Suprapubic skin (tissue), 4 donors: ENCODE results near the gene RBFA. TPM values are rescaled to one million over a fixed set of nuclear protein-coding genes. Genes with fewer than 3 reads are reported as not detected.
"Not testable (repeated sequence)": the region's sequence is repeated elsewhere in the genome, so short reads cannot be mapped to it uniquely, and the experiment has no call there.

ENCODE experiments used
- DNase-seq, 2 donors: peaks; one replicate each; pipeline ENCODE4 v3.0.0-alpha.2; 2019; ENCODE audit warnings: low spot score in 2 of 2
- H3K27ac ChIP-seq: fragments of 200-600 bp; sonication (generic); one replicate; pipeline ENCODE4 v1.5.1; 2019
- H3K27me3 ChIP-seq: fragments of 200-600 bp; sonication (generic); one replicate; pipeline ENCODE4 v1.5.1; 2019
- H3K36me3 ChIP-seq: fragments of 200-600 bp; sonication (generic); one replicate; pipeline ENCODE4 v1.5.1; 2019
- H3K4me1 ChIP-seq: fragments of 200-600 bp; sonication (generic); one replicate; pipeline ENCODE4 v1.5.1; 2019
- H3K4me3 ChIP-seq: fragments of 200-600 bp; sonication (generic); one replicate; pipeline ENCODE4 v1.5.1; 2019; ENCODE audit warnings: mild to moderate bottlenecking
- H3K9me3 ChIP-seq: fragments of 200-600 bp; sonication (generic); one replicate; pipeline ENCODE4 v1.5.1; 2019
- CTCF ChIP-seq, 2 donors: fragments of 200-600 bp in 1 of 2; fragments of 450-650 bp in 1 of 2; sonication (generic) in 1 of 2; IDR thresholded peaks; one replicate each; pipeline ENCODE4 v1.5.1; 2016 to 2019; ENCODE audit warnings: antibody characterized with exemption in 2 of 2, mild to moderate bottlenecking in 1 of 2, moderate library complexity in 1 of 2
- EP300 ChIP-seq: sonication (generic); formaldehyde crosslinking; IDR thresholded peaks from one replicate; pipeline ENCODE4 v1.6.1; 2017; ENCODE audit warnings: antibody characterized with exemption
- POLR2A ChIP-seq, 2 donors: fragments of 450-650 bp; IDR thresholded peaks; one replicate each; pipeline ENCODE4 v1.6.1; 2017; ENCODE audit warnings: antibody characterized with exemption in 2 of 2, mild to moderate bottlenecking in 2 of 2, moderate library complexity in 2 of 2
- POLR2AphosphoS5 ChIP-seq, 3 donors: sonication (generic); formaldehyde crosslinking; IDR thresholded peaks; one replicate each; pipeline ENCODE4 v1.6.1; 2017; ENCODE audit warnings: antibody characterized with exemption in 3 of 3
- WGBS: methylation state at CpG from one replicate; pipeline ENCODE4 v1.1.5; 2018; 5-methylcytosine and 5-hydroxymethylcytosine counted together
- total RNA-seq, 4 donors: library from RNA; depleted of rRNA; stranded (reverse); fragments of >200 nt; gene quantifications; one replicate each; pipeline ENCODE4 v1.1.0, GENCODE V29; 2016

RBFA gene
- total RNA-seq, 4 donors from 2014 or later, result 40.5 to 66.1 (median 47.8) TPM

GRCh38 chr18:80004600-80005342, 29.5 kb upstream of the RBFA start:
- Histone ChIP-seq H3K9me3 (peaks cover 12% of the 10 kb centered on the region), H3K27ac (no peak overlapping the region), H3K27me3 (no peaks in the 10 kb centered on the region), H3K4me1 (no peaks in the 10 kb centered on the region), H3K36me3 (no peaks in the 10 kb centered on the region), H3K4me3 (no peak overlapping the region)
- TF ChIP-seq POLR2AphosphoS5 (IDR thresholded peaks at IDR 0.05), result no peak
- no peak for TF ChIP-seq POLR2A (IDR thresholded peaks at IDR 0.05)
- TF ChIP-seq CTCF (IDR thresholded peaks at IDR 0.05), result no peak
- TF ChIP-seq EP300, result no peak
- DNase-seq, result no peak
- 75% methylated on average over 12 of the region's 12 CpGs for WGBS

DNA sequence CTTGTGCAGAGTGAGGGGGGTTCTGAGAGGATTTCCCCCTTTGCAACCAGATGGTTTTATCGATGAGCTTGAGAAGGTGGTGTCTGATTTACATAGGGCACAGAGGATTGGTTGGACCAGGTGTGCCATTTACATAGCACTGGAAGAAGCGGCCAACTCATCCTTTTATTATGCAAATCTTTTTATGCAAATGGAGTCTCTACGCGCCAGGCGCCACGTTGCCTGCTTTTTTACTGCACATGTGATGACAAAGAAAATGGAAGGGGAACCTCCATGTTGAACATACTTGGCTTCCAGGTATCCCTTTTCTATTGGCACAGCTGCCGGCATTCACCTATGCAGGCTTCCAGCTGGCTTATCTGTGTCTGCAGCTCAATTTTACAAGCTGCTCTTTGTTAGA, 27.5 kb upstream of the RBFA start:
- Histone ChIP-seq H3K27ac (no peak overlapping the region), H3K4me3 (no peak overlapping the region), H3K4me1 (peaks cover 4% of the 10 kb centered on the region), H3K27me3 (no peaks in the 10 kb centered on the region), H3K36me3 (no peaks in the 10 kb centered on the region), H3K9me3 (peaks cover 9% of the 10 kb centered on the region)
- TF ChIP-seq POLR2A (IDR thresholded peaks at IDR 0.05) (no peak), EP300 (no peak), CTCF (IDR thresholded peaks at IDR 0.05) (no peak), POLR2AphosphoS5 (IDR thresholded peaks at IDR 0.05) (no peak)
- no peak for DNase-seq
- WGBS, result 67% methylated on average over 7 of the region's 7 CpGs

- Histone ChIP-seq H3K4me3 (no peak overlapping the region), H3K36me3 (no peaks in the 10 kb centered on the region), H3K27ac (no peak overlapping the region), H3K27me3 (no peaks in the 10 kb centered on the region), H3K4me1 (peaks cover 4% of the 10 kb centered on the region), H3K9me3 (peaks cover 16% of the 10 kb centered on the region)
- TF ChIP-seq POLR2A (IDR thresholded peaks at IDR 0.05), result no peak
- TF ChIP-seq POLR2AphosphoS5 (IDR thresholded peaks at IDR 0.05), result peak in 1 of 3 donors; percentile 26
- WGBS, result 81% methylated on average over 16 of the region's 16 CpGs
- no peak for DNase-seq
Measured at GRCh38 chr18:80009661-80010550, 24.3 kb upstream of the RBFA start.

GRCh38 chr18:80010551-80010906, 23.7 kb upstream of the RBFA start:
- 79% methylated on average over 5 of the region's 5 CpGs for WGBS
- Histone ChIP-seq H3K27ac (peak overlapping the region; percentile 38), H3K4me3 (no peak overlapping the region)

DNA sequence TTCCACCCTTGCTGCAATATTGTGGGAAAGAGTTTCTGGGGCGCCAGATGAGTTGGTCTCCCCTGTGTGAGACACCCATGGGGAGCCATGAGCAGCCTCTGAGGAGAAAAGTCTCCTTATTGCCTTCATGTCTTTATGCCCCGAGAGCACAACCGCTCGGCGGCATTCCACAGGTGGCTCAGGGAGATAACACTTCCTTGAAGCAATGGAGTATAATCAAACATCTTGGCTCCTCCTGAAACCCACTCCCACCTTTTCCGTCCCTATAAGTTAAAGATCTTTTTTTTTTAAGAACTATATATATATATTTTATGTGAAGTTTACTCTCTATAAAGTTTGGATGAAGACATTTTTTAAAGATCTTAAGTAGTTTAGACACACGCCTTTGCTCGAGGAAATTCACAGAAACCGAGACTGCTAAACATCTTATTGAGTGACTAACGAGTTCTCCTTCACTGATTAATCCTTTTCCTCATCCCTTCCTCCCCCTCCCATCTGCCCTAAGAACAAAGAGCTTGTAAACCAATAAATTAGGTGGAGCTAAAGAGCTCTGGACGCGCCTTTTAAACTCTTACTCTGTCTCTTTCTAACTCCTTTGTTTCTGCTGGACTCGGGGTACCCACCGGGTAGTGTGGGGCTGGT, 22.6 kb upstream of the RBFA start:
- 93% methylated on average over 14 of the region's 14 CpGs for WGBS
- not testable (repeated sequence) for DNase-seq, H3K27me3 ChIP-seq, H3K36me3 ChIP-seq, H3K27ac ChIP-seq, H3K4me1 ChIP-seq, H3K4me3 ChIP-seq
- H3K9me3 ChIP-seq, result peaks cover 16% of the 10 kb centered on the region

More at GRCh38 chr18:80010551-80010906, 23.7 kb upstream of the RBFA start:
- TF ChIP-seq POLR2A (IDR thresholded peaks at IDR 0.05), result no peak
- TF ChIP-seq EP300, result no peak
- TF ChIP-seq POLR2AphosphoS5 (IDR thresholded peaks at IDR 0.05), result no peak
- no peak for TF ChIP-seq CTCF (IDR thresholded peaks at IDR 0.05)
- peaks cover 16% of the 10 kb centered on the region for H3K9me3 ChIP-seq
- no peaks in the 10 kb centered on the region for H3K36me3 ChIP-seq
- H3K4me1 ChIP-seq, result peaks cover 4% of the 10 kb centered on the region
- no peaks in the 10 kb centered on the region for H3K27me3 ChIP-seq
- no peak for DNase-seq

- no peak for DNase-seq
- no peak for TF ChIP-seq EP300
- no peak for TF ChIP-seq CTCF (IDR thresholded peaks at IDR 0.05)
- TF ChIP-seq POLR2AphosphoS5 (IDR thresholded peaks at IDR 0.05), result no peak
- no peak for TF ChIP-seq POLR2A (IDR thresholded peaks at IDR 0.05)
- 95% methylated on average over 20 of the region's 20 CpGs for WGBS
- Histone ChIP-seq H3K9me3 (peaks cover 16% of the 10 kb centered on the region), H3K27me3 (no peaks in the 10 kb centered on the region), H3K36me3 (no peaks in the 10 kb centered on the region), H3K4me1 (peaks cover 4% of the 10 kb centered on the region), H3K27ac (no peak overlapping the region), H3K4me3 (no peak overlapping the region)
Measured at GRCh38 chr18:80012714-80013113, 21.5 kb upstream of the RBFA start.
